Thymus (tissue), 11 donors: ENCODE measurements around the gene TNFRSF9. TPM values are rescaled to one million over a fixed set of nuclear protein-coding genes. Genes with fewer than 3 reads are reported as not detected.
A peak's percentile ranks its signal among the peaks of the same experiment; 100 is the strongest.
"Not testable (repeated sequence)": the region's sequence is repeated elsewhere in the genome, so short reads cannot be mapped to it uniquely, and the experiment has no call there.

Experiments
- DNase-seq, 9 donors: peaks; one replicate each; pipeline ENCODE4 v3.0.0-alpha.2; 2013; ENCODE audit warnings: low spot score in 9 of 9, low read depth in 6 of 9, missing footprints in 1 of 9
- H3K27ac ChIP-seq, 2 donors: one replicate each; pipeline ENCODE4 v1.5.1; 2013; ENCODE audit warnings: control low read depth in 1 of 2, low read depth in 1 of 2, low read length in 1 of 2, mild to moderate bottlenecking in 1 of 2, moderate library complexity in 1 of 2
- H3K27me3 ChIP-seq, 2 donors: one replicate each; pipeline ENCODE4 v1.5.1; 2013; ENCODE audit warnings: low read length in 1 of 2; ENCODE audit not compliant: control insufficient read depth in 2 of 2, insufficient read depth in 1 of 2
- H3K36me3 ChIP-seq, 2 donors: one replicate each; pipeline ENCODE4 v1.5.1; 2013; ENCODE audit warnings: low read length in 1 of 2, mild to moderate bottlenecking in 1 of 2, moderate library complexity in 1 of 2; ENCODE audit not compliant: control insufficient read depth in 2 of 2, insufficient read depth in 2 of 2
- H3K4me1 ChIP-seq, 2 donors: one replicate each; pipeline ENCODE4 v1.5.1; 2013; ENCODE audit warnings: low read length in 2 of 2; ENCODE audit not compliant: control insufficient read depth in 2 of 2, insufficient read depth in 2 of 2
- H3K4me3 ChIP-seq, 2 donors: one replicate each; pipeline ENCODE4 v1.5.1; 2013; ENCODE audit warnings: low read length in 2 of 2, control low read depth in 1 of 2, mild to moderate bottlenecking in 1 of 2
- H3K9me3 ChIP-seq, 2 donors: one replicate each; pipeline ENCODE4 v1.5.1; 2013; ENCODE audit warnings: low read length in 1 of 2, mild to moderate bottlenecking in 1 of 2; ENCODE audit not compliant: control insufficient read depth in 2 of 2, insufficient read depth in 1 of 2
- WGBS: extraction: QIAGEN DNeasy Blood & Tissue Kit; methylation state at CpG from one replicate; pipeline ENCODE4 v1.1.7; 2013; 5-methylcytosine and 5-hydroxymethylcytosine counted together
- polyA plus RNA-seq: library from polyadenylated mRNA; stranded (reverse); fragments of 200-250 nt; gene quantifications from one replicate; pipeline ENCODE4 v1.2.3, GENCODE V29; 2013
- total RNA-seq: library from RNA; stranded (reverse); fragments of 120-200 nt; gene quantifications from one replicate; pipeline ENCODE4 v1.2.4, GENCODE V29; 2013
- donor health status: healthy.

Gene TNFRSF9
- total and polyA plus RNA-seq, 2 donors: 9.0 to 12.0 TPM

GRCh38 chr1:7954683-7955082, 14.0 kb upstream of the TNFRSF9 start:
- Histone ChIP-seq H3K9me3 (no peaks in the 10 kb centered on the region), H3K27ac (peak overlapping the region; percentile 81 to 91), H3K36me3 (no peaks in the 10 kb centered on the region), H3K4me3 (peak overlapping the region; percentile 81 to 87), H3K27me3 (no peaks in the 10 kb centered on the region), H3K4me1 (peaks cover 2 to 6% of the 10 kb centered on the region in 2 donors)
- WGBS: 82% methylated on average over 7 of the region's 7 CpGs
- no peak for DNase-seq

- no peaks in the 10 kb centered on the region for H3K36me3 ChIP-seq
- no peaks in the 10 kb centered on the region for H3K27me3 ChIP-seq
- peak in 8 of 9 donors; percentile 41 to 82 (median 68) for DNase-seq
- no peaks in the 10 kb centered on the region for H3K9me3 ChIP-seq
- WGBS: under 1% methylated on average over 65 of the region's 65 CpGs
- H3K4me3 ChIP-seq: peak overlapping the region; percentile 81 to 87
- peak overlapping the region; percentile 81 to 91 for H3K27ac ChIP-seq
- peaks cover 2 to 6% of the 10 kb centered on the region in 2 donors for H3K4me1 ChIP-seq
These were observed 13.4 kb upstream of the TNFRSF9 start for GRCh38 chr1:7953850-7954609.

GRCh38 chr1:7952791-7953190, 12.2 kb upstream of the TNFRSF9 start:
- H3K4me3 ChIP-seq, H3K27ac ChIP-seq, DNase-seq, H3K36me3 ChIP-seq, H3K9me3 ChIP-seq, H3K4me1 ChIP-seq, H3K27me3 ChIP-seq: not testable (repeated sequence)
- 96% methylated on average over 26 of the region's 30 CpGs for WGBS

- H3K4me3 ChIP-seq: no peak overlapping the region
- 34% methylated on average over 5 of the region's 5 CpGs for WGBS
- DNase-seq: peak in 4 of 9 donors; percentile 11 to 55 (median 22)
- peaks cover 0 to 4% of the 10 kb centered on the region in 2 donors for H3K4me1 ChIP-seq
- no peaks in the 10 kb centered on the region for H3K36me3 ChIP-seq
- H3K27me3 ChIP-seq: peaks cover 0 to 9% of the 10 kb centered on the region in 2 donors
- H3K9me3 ChIP-seq: no peaks in the 10 kb centered on the region
- no peak overlapping the region for H3K27ac ChIP-seq
These were observed 8.3 kb upstream of the TNFRSF9 start for GRCh38 chr1:7948960-7949359.

- H3K4me3 ChIP-seq: no peak overlapping the region
- WGBS: 64% methylated on average over 2 of the region's 2 CpGs
- DNase-seq: no peak
- no peaks in the 10 kb centered on the region for H3K9me3 ChIP-seq
- H3K36me3 ChIP-seq: no peaks in the 10 kb centered on the region
- peaks cover 11 to 51% of the 10 kb centered on the region in 2 donors for H3K27me3 ChIP-seq
- H3K4me1 ChIP-seq: no peaks in the 10 kb centered on the region
- H3K27ac ChIP-seq: no peak overlapping the region
These were observed 2.6 kb upstream of the TNFRSF9 start for GRCh38 chr1:7943251-7943650.

- Histone ChIP-seq H3K4me1 (no peaks in the 10 kb centered on the region), H3K27ac (no peak overlapping the region), H3K36me3 (no peaks in the 10 kb centered on the region), H3K9me3 (no peaks in the 10 kb centered on the region), H3K27me3 (peaks cover 11 to 54% of the 10 kb centered on the region in 2 donors), H3K4me3 (no peak overlapping the region)
- 9% methylated on average over 40 of the region's 40 CpGs for WGBS
- no peak for DNase-seq
These were observed 1.7 kb upstream of the TNFRSF9 start for GRCh38 chr1:7942214-7942921.

- Histone ChIP-seq H3K27ac (no peak overlapping the region), H3K4me1 (no peaks in the 10 kb centered on the region), H3K36me3 (no peaks in the 10 kb centered on the region), H3K4me3 (no peak overlapping the region), H3K9me3 (no peaks in the 10 kb centered on the region), H3K27me3 (peaks cover 11 to 54% of the 10 kb centered on the region in 2 donors)
- WGBS: 87% methylated on average over 9 of the region's 9 CpGs
- no peak for DNase-seq
These were observed 776 bp upstream of the TNFRSF9 start for GRCh38 chr1:7941437-7941793.

- Histone ChIP-seq H3K27ac (no peak overlapping the region), H3K9me3 (no peaks in the 10 kb centered on the region), H3K4me1 (no peaks in the 10 kb centered on the region), H3K4me3 (no peak overlapping the region), H3K27me3 (peaks cover 11 to 50% of the 10 kb centered on the region in 2 donors), H3K36me3 (no peaks in the 10 kb centered on the region)
- WGBS: 95% methylated on average over 3 of the region's 3 CpGs
- DNase-seq: no peak
These were observed 605 bp downstream of the TNFRSF9 start for GRCh38 chr1:7940034-7940433.

GRCh38 chr1:7938070-7938469, 2.6 kb downstream of the TNFRSF9 start:
- no peak for DNase-seq
- WGBS: 80% methylated on average over 3 of the region's 3 CpGs
- Histone ChIP-seq H3K27me3 (peaks cover 8 to 38% of the 10 kb centered on the region in 2 donors), H3K4me1 (no peaks in the 10 kb centered on the region), H3K9me3 (no peaks in the 10 kb centered on the region), H3K27ac (no peak overlapping the region), H3K36me3 (no peaks in the 10 kb centered on the region), H3K4me3 (no peak overlapping the region)
